Measurements from ENCODE around the gene SLC15A5.

DNA sequence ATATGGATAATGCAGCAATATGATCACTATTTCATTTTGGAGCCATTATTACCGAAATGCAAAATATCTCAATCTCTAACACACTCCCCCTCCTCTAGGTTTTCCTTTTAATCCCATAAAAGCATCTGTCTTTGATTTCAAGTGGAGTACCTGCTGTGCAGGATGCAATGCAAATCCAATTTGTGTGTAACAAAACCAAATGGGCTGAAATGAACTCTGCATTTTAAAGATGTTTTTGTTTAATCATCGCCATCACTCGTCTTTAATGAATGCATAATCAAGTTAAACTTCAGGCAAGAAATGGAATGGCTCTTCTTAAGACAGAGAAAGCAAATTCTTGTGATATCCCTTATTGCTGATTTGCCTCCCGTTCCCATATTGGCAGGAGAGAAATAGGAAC lies 114.3 kb downstream of the SLC15A5 start:
- TF ChIP-seq, protein P1, sequence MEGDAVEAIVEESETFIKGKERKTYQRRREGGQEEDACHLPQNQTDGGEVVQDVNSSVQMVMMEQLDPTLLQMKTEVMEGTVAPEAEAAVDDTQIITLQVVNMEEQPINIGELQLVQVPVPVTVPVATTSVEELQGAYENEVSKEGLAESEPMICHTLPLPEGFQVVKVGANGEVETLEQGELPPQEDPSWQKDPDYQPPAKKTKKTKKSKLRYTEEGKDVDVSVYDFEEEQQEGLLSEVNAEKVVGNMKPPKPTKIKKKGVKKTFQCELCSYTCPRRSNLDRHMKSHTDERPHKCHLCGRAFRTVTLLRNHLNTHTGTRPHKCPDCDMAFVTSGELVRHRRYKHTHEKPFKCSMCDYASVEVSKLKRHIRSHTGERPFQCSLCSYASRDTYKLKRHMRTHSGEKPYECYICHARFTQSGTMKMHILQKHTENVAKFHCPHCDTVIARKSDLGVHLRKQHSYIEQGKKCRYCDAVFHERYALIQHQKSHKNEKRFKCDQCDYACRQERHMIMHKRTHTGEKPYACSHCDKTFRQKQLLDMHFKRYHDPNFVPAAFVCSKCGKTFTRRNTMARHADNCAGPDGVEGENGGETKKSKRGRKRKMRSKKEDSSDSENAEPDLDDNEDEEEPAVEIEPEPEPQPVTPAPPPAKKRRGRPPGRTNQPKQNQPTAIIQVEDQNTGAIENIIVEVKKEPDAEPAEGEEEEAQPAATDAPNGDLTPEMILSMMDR (IDR thresholded peaks at IDR 0.05), result no peak
- TF ChIP-seq EP300 (IDR thresholded peaks at IDR 0.05) (no peak), POLR2A (IDR thresholded peaks at IDR 0.05; ENCODE audit: low read depth) (no peak), POLR2AphosphoS5 (IDR thresholded peaks at IDR 0.05) (no peak)
